GM18511 (cell line): Measurements from ENCODE around the gene ARHGAP25.
A peak's percentile ranks its signal among the peaks of the same experiment; 100 is the strongest.

ENCODE experiments used
- ATAC-seq: cut with Tn5 transposase; IDR thresholded peaks from one replicate; pipeline ENCODE4 v1.9.1; 2021; ENCODE audit warnings: mild to moderate bottlenecking, moderate library complexity; ENCODE audit not compliant: unreplicated experiment

The ARHGAP25 gene

DNA sequence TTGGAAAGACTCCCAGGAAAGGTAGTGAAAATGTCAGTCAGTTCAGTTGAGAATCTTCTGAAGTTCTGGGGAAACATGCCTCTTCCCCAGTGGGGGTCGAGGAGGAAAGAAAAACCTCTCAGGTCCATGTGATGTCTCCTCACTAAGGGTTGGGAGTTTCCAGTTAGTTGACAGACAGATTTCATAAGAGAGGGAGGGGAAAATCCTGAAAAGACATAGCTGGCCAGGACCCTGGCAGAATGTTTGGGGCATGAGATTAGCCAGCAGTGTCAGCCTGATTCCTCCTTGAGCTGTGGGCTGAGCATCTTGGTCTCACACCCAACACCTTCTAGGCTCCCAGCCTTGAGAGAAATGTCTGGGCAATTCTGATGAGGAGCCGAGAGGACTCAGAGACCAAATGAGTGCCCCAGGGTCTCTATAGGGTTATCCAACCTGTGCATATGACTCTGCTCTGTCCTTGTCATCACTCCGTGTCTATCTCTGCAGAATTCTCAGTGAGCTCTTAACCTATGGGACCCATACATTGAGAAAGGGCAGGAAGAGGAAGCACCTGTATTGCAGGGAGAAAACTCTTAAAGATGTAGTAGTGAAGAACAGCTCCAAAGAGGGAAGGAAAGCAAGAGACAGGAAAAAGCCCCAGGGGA, 122.7 kb downstream of the ARHGAP25 start:
- peak; percentile 30 for ATAC-seq

DNA sequence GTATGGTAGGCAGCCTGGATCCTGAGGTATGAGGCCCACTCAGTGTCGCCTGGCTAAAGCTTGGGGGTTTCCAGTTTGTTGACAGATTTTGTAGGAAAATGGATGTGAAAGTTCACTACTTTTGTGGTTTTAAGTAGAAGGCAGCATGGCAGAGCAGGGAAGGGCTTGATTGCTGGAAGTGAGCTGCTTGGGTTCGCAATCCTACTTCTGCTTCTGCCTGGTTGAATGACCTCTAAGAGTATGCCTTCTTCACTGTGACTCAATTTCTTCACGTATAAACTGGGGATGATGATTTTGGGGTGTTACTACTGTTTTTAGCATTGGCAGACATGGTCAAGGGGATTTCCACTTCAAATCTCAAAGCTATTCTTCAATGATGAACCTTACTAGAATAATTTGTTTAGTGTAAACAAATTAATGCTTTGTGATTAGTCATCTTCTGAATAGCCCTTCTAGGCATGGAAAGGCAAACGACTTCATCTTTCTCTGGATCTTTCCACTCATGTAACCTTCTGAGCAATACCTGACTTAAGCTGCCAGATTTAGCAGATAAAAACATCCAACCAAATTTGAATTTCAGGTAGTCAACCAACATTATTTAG, 123.3 kb downstream of the ARHGAP25 start:
- ATAC-seq = peak; percentile 72

DNA sequence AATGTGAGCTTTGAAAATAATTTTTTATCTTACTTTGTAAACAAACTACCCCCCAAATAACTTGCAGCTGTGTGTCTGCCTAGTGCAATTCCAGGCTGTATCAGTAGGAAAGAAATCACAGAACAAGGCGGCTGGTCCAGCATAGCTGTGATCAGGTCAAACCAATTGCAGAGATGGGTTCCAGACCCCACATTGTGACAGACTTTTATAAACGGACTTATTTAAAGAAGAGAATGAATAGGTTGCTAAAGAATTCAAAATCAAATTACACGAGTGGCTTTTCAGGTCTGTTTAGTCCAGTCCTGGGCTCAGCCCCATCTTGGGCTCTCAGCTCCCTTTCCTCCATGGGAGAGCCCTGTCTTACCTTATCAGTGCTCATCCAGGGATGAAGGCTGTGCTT, 125.5 kb downstream of the ARHGAP25 start:
- ATAC-seq = no peak

DNA sequence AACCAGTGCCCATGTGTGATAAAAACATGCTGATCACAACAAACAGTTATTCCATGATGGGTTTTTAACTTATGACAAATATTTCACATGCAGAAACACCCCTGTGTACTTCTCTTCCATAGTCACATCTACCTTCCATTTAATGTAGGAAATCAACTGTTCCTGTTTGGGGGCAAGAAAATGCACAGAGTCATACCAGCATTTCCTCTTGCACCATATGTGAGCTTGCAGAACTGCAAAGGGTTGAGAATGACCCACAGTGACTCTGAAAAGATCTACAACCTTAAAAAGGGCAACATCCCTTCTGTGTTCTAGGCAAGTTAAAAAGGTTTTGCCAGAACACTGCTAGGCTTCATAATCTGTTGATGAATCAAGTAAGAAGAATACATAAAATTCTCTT, 126.7 kb downstream of the ARHGAP25 start:
- ATAC-seq = no peak

DNA sequence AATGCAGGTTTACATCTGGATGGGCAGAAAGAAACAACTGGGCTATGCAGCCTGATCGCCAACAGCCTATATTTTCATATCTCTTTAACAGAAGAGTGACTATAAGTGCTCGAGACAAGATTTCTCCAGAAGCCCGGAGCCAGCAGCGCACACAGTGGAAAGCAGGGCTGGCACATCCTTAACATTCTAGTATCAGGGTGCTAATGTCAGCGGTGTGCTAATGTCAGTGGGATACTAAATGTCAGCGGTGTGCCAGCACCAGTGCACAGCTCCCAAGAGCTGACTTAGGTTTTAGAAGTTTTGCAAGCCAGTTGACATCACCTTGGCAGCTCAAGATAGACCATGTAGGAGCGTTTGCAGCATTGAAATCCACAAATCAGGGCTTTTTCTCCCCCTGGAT, 128.3 kb downstream of the ARHGAP25 start:
- ATAC-seq = no peak

DNA sequence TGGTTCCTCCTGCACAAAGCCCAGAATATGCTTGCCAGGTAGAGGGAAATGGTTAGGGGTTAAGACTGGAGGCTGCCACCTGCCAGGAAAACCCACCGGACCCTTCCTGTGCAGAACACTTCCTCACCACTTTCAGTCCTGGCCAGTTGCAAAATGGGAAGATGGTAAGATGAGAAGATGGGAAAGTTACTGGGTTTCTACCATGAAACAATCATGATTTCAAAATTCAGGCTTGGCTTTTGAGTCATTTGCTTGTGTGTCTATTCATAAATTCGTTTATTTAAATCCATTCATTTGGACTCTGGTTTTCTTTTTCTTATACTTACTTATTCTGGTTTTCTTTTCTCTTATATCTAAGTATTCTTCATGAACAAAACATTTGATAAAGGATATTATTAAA, 129.4 kb downstream of the ARHGAP25 start:
- ATAC-seq = no peak

DNA sequence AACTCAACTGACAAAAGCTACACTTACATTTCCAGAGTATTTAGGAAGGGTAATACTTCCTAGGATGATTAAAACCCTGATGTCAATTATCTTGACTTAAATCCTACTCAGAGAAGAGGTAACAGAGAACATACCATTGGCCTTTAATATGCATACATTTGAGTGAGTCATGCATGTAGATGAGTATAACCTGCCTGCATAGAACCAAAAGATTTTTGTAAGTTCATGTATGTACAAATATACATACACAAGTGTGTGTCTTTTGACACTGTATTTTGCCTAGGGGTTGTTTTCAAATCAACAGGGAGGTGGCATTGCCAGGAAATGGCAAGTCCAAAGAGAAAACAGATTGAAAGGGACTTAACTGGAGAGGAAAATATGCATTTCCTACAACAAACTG, 130.5 kb downstream of the ARHGAP25 start:
- no peak for ATAC-seq

DNA sequence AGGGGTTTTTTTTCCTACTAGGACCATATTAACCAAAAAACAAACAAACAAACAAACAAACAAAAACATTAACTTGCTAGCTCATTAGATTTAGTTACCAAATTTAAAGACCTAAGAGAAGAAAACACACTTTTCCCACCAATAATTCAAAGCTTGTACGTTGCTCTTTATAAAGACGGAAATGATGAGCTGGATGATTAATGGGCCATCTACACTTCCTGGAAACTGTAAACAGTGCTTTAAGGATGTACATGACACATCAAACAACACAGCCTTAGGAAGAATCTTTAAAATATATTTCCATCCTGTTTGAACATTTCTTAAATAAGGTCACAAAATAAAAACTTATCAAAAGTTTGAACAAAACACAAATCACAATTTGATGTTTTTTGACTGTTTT, 135.6 kb downstream of the ARHGAP25 start:
- ATAC-seq = no peak

DNA sequence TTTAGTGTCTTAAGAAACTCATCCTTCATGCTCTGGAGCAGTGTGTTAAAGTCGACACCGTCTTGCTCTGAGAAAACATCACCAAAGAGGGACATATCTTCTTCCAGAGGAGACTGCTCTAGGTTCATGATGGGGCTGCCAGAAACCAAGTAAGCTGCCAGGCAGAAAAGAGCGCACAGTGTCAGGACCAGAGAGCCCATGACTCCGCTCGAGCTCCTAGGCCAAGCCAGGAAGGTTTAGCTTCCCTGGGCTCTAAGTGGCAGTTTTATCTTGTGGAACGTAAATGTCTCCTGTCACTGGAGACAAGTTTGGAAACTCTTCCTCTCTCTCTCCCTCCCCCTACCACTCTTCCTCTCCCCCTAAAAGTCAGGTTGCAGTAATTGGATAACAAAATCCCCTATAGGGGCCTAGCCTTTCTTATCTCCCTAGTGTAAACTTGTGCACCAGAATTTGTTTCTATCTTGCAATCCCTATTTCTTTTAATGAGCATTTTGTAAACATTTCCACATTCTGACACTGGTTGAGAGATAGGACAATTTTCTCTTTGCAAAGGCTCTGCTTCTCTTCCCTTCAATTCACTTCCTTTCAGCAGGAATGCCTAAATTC, 136.7 kb downstream of the ARHGAP25 start, which contains the start of gene BMP10:
TSS of gene BMP10 (minus strand) at position 239 of the 606 bp plus-strand sequence. CDS start at position 200, 39 bp downstream.
- no peak for ATAC-seq
